Stimulated activated CD4-positive, alpha-beta T cell treated with anti-CD3 and anti-CD28 coated beads, Interleukin-1b, Interleukin-23, amount 100 ng/mL, for 1 hour (primary cell): Measurements from ENCODE around the gene RNF32.
"Not testable (repeated sequence)": the region's sequence is repeated elsewhere in the genome, so short reads cannot be mapped to it uniquely, and the experiment has no call there.

ENCODE experiments used
- DNase-seq, 2 donors: peaks; one replicate each; pipeline ENCODE4 v3.0.0-alpha.2; 2020; ENCODE audit warnings: low read depth in 2 of 2

Gene RNF32

GRCh38 chr7:156614434-156615264, 25.9 kb upstream of the RNF32 start:
- no peak for DNase-seq

GRCh38 chr7:156616269-156617202, 24.0 kb upstream of the RNF32 start:
- DNase-seq: no peak

GRCh38 chr7:156617215-156617614, 23.4 kb upstream of the RNF32 start:
- DNase-seq: no peak

DNA sequence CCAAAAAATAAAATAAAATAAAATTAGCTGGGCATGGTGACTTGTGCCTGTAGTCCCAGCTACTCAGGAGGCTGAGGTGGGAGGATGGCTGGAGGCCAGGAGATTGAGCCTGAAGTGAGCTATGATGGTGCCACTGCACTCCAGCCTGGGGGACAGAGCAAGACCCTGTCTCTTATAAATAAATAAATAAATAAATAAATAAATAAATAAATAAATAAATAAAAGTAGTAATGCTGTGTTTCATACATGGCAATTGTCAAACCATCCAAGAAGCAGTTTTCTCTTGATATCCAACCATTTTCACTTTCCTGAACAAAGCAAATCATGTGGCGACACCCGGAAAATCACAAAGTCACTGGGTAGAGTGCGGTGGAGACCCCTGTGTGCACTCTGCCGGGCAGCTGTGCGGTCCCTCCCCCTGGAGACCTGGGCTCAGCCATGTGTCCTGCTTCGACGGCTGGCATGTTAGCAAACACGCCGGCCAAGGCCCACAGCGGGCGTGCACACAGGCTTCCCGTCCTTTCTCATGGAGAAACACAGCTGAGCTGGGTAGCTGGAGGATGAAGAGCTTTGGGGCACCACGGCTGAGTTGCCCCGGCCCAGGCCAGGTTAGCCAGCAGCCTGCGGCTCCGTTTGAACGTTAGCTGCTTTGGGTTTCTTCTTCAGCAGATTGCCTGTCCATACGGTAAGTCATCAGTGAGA, 22.3 kb upstream of the RNF32 start:
- no peak for DNase-seq

GRCh38 chr7:156618780-156619367, 21.7 kb upstream of the RNF32 start:
- DNase-seq: no peak

- not testable (repeated sequence) for DNase-seq
Observed at GRCh38 chr7:156619488-156620290, 20.9 kb upstream of the RNF32 start.

GRCh38 chr7:156620291-156620675, 20.3 kb upstream of the RNF32 start:
- no peak for DNase-seq

- no peak for DNase-seq
Observed at GRCh38 chr7:156621652-156622051, 18.9 kb upstream of the RNF32 start.

- no peak for DNase-seq
Observed at GRCh38 chr7:156625580-156625979, 15.0 kb upstream of the RNF32 start.

- no peak for DNase-seq
Observed at GRCh38 chr7:156626220-156626895, 14.2 kb upstream of the RNF32 start.

DNA sequence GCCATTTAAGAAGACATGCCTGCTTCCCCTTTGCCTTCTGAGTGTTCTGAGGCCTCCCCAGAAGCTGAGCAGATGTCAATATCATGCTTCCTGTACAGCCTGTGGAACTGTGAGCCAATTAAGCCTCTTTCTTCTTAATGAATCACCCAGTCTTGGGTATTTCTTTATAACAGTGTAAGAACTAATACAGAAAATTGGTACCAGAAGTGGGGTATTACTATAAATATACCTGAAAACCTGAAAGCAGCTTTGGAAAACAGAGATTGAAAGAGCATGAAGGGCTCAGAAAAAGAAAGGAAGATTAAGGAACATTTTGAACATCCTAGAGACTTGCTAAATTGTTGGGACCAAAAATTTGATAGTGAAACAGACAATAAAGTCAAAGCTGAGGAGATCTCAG, 12.0 kb upstream of the RNF32 start:
- DNase-seq: no peak

DNA sequence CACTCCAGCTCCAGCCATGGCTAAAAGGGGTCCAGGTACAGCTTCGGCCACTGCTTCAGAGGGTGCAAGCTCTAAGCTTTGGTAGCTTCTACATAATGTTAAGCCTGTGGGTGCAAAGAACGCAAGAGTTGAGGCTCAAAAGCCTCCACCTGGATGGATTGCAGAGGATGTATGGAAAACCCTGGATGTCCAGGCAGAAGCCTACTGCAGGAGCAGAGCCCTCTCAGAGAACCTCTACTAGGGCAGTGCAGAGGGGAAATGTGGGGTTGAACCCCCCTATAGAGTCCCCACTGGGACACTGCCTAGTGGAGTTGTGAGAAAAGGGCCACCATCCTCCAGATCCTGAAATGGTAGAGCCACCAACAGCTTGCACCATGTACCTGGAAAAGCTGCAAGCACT, 10.7 kb upstream of the RNF32 start:
- no peak for DNase-seq

- DNase-seq: no peak
Observed at GRCh38 chr7:156634117-156634516, 6.5 kb upstream of the RNF32 start.

DNA sequence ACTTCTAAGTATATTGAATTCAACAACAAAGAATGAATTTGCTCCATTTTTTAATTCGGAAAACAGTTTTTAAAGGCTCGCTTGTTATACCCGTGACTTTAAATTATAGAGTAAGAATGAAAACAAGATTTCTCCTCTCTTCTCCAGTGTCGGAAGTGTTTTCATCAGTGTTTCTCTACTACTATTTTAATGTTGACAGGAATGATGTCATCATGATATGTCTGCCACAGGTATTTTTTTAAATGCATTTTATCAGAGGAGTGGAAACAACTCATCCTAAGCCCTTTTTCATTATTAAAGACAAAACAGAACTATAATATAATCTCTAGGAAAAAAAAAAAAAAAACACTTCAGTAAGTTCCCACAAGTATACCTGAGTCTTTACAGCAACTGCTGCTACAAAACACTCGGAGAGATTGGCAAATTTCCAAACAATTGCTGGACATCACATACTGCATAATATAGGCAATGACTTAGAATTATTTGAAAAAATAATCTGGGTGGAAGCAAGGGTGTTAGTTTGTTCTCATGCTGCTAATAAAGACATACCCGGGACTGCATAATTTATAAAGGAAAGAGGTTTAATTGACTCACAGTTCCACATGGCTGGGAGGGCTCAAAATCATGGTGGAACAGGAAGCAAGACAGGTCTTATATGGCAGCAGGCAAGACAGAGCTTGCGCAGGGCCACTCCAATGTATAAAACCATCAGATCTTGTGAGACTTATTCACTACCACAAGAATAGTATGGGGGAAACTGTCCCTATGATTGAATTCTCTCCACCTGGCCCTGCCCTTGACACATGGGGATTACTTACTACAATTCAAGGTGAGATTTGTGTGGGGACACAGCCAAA, 4.8 kb upstream of the RNF32 start:
- no peak for DNase-seq

DNA sequence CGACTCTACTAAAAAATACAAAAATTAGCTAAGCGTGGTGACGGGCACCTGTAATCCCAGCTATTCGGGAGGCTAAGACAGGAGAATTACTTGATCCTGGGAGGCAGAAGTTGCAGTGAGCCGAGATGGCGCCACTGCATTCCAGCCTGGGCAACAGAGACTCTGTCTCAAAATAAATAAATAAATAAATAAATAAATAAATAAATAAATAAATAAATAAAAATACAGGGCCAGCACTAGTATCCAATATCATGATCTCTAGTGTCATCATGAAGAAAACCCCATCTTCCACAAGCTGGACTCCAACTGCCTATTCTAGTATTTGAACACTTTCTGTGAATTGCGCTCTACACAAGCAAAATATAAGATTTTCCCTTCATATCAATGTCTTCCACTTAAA, 3.5 kb upstream of the RNF32 start:
- DNase-seq: not testable (repeated sequence)

- no peak for DNase-seq
Observed at GRCh38 chr7:156638443-156639077, 2.0 kb upstream of the RNF32 start.

- no peak for DNase-seq
Observed at GRCh38 chr7:156639426-156640256, 933 bp upstream of the RNF32 start.

DNA sequence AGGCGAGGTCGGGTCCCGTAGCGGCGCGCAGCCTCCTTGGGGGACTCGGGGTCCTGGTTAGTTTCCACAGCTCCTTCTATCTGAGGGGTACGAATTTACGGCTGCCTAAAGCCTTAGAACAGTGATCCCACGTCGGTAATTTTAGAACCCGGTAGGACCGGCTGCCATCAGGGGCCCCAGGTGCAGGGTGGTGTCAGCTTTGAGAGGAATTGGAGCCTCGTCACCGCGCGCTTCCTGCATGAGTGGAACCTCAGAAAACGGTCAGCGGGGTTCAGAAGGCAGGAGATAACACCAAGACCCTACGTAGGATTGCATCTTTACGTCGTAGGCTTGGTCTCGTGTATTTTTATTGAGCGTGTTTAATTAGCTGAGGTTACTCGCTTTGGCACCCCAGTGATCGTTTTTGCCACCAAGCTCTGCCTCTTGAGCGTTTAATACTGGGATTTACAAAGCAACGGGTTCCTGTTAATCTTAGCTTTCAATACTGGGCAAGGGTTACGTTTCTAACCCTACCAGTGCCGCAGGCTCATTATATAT, 443 bp downstream of the RNF32 start:
- DNase-seq: peak in 1 of 2 donors; percentile 15
